A673 (cell line): Measurements from ENCODE around the gene DDX31. TPM values are rescaled to one million over a fixed set of nuclear protein-coding genes. Genes with fewer than 3 reads are reported as not detected.
"Not testable (repeated sequence)": the region's sequence is repeated elsewhere in the genome, so short reads cannot be mapped to it uniquely, and the experiment has no call there.

ENCODE experiments used
- BruUV-seq: library from RNA; stranded (reverse); fragments of 400-500 nt; replicated peaks from 2 replicates; lab custom pipeline; 2021; lab: Mats Ljungman, UMichigan
- CTCF ChIA-PET: fragments of 300-600 bp; sonication (Branson Sonifier 250); formaldehyde crosslinking; loops from one replicate; lab custom pipeline; 2022; ENCODE audit warnings: antibody characterized with exemption; lab: Charles Lee
- POLR2A ChIA-PET: fragments of 300-600 bp; sonication (Branson Sonifier 250); formaldehyde crosslinking; loops from one replicate; lab custom pipeline; 2022; ENCODE audit warnings: antibody characterized with exemption; ENCODE audit not compliant: low non-redundant PET; lab: Charles Lee
- DNase-seq: peaks from one replicate; pipeline ENCODE4 v3.0.0-alpha.2; 2015; ENCODE audit warnings: low spot score
- H3K27ac ChIP-seq: fragments of 200-600 bp; sonication (generic); 2 replicates; pipeline ENCODE4 v1.5.1; 2016; ENCODE audit warnings: mixed run types, low read depth, mild to moderate bottlenecking, mixed read lengths, antibody characterized with exemption, low read length; ENCODE audit not compliant: poor library complexity, severe bottlenecking
- H3K27me3 ChIP-seq: fragments of 200-600 bp; sonication (generic); replicated peaks from 2 replicates; pipeline ENCODE4 v1.6.1; 2017; ENCODE audit warnings: mixed run types, low read depth, mild to moderate bottlenecking, mixed read lengths, antibody characterized with exemption, low read length; ENCODE audit not compliant: insufficient read depth, poor library complexity
- H3K36me3 ChIP-seq: fragments of 200-600 bp; sonication (generic); 2 replicates; pipeline ENCODE4 v1.6.1; 2016; ENCODE audit warnings: mixed run types, mild to moderate bottlenecking, mixed read lengths, antibody characterized with exemption, low read length; ENCODE audit not compliant: insufficient read depth, poor library complexity, severe bottlenecking
- H3K4me1 ChIP-seq: fragments of 200-600 bp; sonication (generic); 2 replicates; pipeline ENCODE4 v1.6.1; 2017; ENCODE audit warnings: mixed run types, mild to moderate bottlenecking, mixed read lengths, antibody characterized with exemption, low read length; ENCODE audit not compliant: insufficient read depth, poor library complexity, severe bottlenecking
- H3K4me3 ChIP-seq: fragments of 200-600 bp; sonication (generic); 2 replicates; pipeline ENCODE4 v1.5.1; 2016; ENCODE audit warnings: low read depth, mixed run types, mild to moderate bottlenecking, mixed read lengths, low read length; ENCODE audit not compliant: poor library complexity, severe bottlenecking
- H3K9me3 ChIP-seq: fragments of 200-600 bp; sonication (generic); 2 replicates; pipeline ENCODE4 v1.6.1; 2016; ENCODE audit warnings: mixed run types, low read depth, mild to moderate bottlenecking, mixed read lengths, antibody characterized with exemption, low read length; ENCODE audit not compliant: poor library complexity, severe bottlenecking
- CTCF ChIP-seq: fragments of 300-800, 200-600 bp; sonication (generic); conservative IDR thresholded peaks from 2 replicates; pipeline ENCODE4 v1.5.1; 2017; ENCODE audit warnings: low read depth, mild to moderate bottlenecking, antibody characterized with exemption, low read length, moderate library complexity, mixed read lengths
- EZH2 ChIP-seq: fragments of 200-600 bp; sonication (generic); IDR thresholded peaks from 2 replicates; pipeline ENCODE4 v1.6.1; 2017; ENCODE audit warnings: borderline replicate concordance, low read depth, mild to moderate bottlenecking, mixed read lengths, antibody characterized with exemption, low read length; ENCODE audit not compliant: poor library complexity, severe bottlenecking
- intact Hi-C: fragments of 100-400 bp; cut with micrococcal nuclease; formaldehyde crosslinking; loops from one replicate; pipeline ENCODE4 v1.10.0; 2022; ENCODE audit not compliant: unreplicated experiment
- total RNA-seq: library from RNA; stranded (reverse); gene quantifications from 2 replicates; pipeline ENCODE4 v1.2.3, GENCODE V29; 2021

DDX31 gene
- total RNA-seq, 1 experiment from 2014 or later, result 34.2 TPM

GRCh38 chr9:132716007-132716406 lies 46.2 kb upstream of the DDX31 start:
- Histone ChIP-seq H3K9me3 (no peaks in the 10 kb centered on the region), H3K27ac (no peak overlapping the region), H3K4me1 (no peaks in the 10 kb centered on the region), H3K27me3 (peaks cover 21% of the 10 kb centered on the region), H3K36me3 (no peaks in the 10 kb centered on the region), H3K4me3 (no peak overlapping the region)
- no TSS peak for BruUV-seq
- TF ChIP-seq CTCF, result no peak
- no peak for TF ChIP-seq EZH2
- POLR2A ChIA-PET, result no interaction called here
- intact Hi-C loops, result no loop called here
- CTCF ChIA-PET, result no interaction called here
- no peak for DNase-seq

GRCh38 chr9:132712753-132713152 lies 43.0 kb upstream of the DDX31 start:
- ChIA-PET POLR2A (no interaction called here), CTCF (no interaction called here)
- TF ChIP-seq EZH2, result no peak
- TF ChIP-seq CTCF, result no peak
- Histone ChIP-seq H3K36me3 (no peaks in the 10 kb centered on the region), H3K9me3 (no peaks in the 10 kb centered on the region), H3K4me3 (no peak overlapping the region), H3K4me1 (no peaks in the 10 kb centered on the region), H3K27ac (no peak overlapping the region), H3K27me3 (peaks cover 7% of the 10 kb centered on the region)
- no TSS peak for BruUV-seq
- no peak for DNase-seq
- intact Hi-C loops, result no loop called here

- H3K27me3 ChIP-seq, result no peaks in the 10 kb centered on the region
- intact Hi-C loops, result no loop called here
- no peaks in the 10 kb centered on the region for H3K36me3 ChIP-seq
- DNase-seq, result no peak
- H3K4me3 ChIP-seq, result no peak overlapping the region
- no TSS peak for BruUV-seq
- POLR2A ChIA-PET, result no interaction called here
- CTCF ChIA-PET, result no interaction called here
- no peaks in the 10 kb centered on the region for H3K4me1 ChIP-seq
- TF ChIP-seq CTCF (no peak), EZH2 (no peak)
- no peaks in the 10 kb centered on the region for H3K9me3 ChIP-seq
- no peak overlapping the region for H3K27ac ChIP-seq
Measured at GRCh38 chr9:132711846-132712245, 42.1 kb upstream of the DDX31 start.

GRCh38 chr9:132711152-132711551 lies 41.4 kb upstream of the DDX31 start:
- H3K27ac ChIP-seq, H3K4me1 ChIP-seq, BruUV-seq, POLR2A ChIA-PET, H3K4me3 ChIP-seq, DNase-seq, H3K27me3 ChIP-seq, CTCF ChIA-PET, H3K9me3 ChIP-seq, intact Hi-C loops, H3K36me3 ChIP-seq: not testable (repeated sequence)
